ENCODE data around the gene KCNJ11.
"Not testable (repeated sequence)": the region's sequence is repeated elsewhere in the genome, so short reads cannot be mapped to it uniquely, and the experiment has no call there.

The KCNJ11 gene

GRCh38 chr11:17428261-17428660 lies 39.8 kb upstream of the KCNJ11 start:
- TF ChIP-seq, protein P1, sequence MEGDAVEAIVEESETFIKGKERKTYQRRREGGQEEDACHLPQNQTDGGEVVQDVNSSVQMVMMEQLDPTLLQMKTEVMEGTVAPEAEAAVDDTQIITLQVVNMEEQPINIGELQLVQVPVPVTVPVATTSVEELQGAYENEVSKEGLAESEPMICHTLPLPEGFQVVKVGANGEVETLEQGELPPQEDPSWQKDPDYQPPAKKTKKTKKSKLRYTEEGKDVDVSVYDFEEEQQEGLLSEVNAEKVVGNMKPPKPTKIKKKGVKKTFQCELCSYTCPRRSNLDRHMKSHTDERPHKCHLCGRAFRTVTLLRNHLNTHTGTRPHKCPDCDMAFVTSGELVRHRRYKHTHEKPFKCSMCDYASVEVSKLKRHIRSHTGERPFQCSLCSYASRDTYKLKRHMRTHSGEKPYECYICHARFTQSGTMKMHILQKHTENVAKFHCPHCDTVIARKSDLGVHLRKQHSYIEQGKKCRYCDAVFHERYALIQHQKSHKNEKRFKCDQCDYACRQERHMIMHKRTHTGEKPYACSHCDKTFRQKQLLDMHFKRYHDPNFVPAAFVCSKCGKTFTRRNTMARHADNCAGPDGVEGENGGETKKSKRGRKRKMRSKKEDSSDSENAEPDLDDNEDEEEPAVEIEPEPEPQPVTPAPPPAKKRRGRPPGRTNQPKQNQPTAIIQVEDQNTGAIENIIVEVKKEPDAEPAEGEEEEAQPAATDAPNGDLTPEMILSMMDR (conservative IDR thresholded peaks at IDR 0.05; ENCODE audit: low read length), result no peak
- H3K4me3 ChIP-seq (ENCODE audit: low read length), result no peak overlapping the region
- DNase-seq (ENCODE audit: low read depth), result no peak

DNA sequence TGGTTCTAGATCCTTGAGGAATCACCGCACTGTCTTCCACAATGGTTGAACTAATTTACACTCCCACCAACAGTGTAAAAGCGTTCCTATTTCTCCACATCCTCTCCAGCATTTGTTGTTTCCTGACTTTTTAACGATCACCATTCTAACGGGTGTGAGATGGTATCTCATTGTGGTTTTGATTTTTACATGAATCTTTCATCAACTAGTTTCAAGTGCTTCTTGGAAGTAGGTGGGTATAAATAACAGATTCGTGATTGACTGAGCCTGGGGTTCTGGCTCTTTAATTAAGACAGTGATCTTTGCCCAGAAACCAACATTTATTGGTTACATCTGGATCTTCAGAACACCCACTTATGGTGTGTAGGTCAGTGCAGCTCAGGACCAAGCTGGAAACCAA lies 37.8 kb upstream of the KCNJ11 start:
- H3K4me3 ChIP-seq (ENCODE audit: low read length), result not testable (repeated sequence)
- peak; percentile 34 for DNase-seq (ENCODE audit: low read depth)

DNA sequence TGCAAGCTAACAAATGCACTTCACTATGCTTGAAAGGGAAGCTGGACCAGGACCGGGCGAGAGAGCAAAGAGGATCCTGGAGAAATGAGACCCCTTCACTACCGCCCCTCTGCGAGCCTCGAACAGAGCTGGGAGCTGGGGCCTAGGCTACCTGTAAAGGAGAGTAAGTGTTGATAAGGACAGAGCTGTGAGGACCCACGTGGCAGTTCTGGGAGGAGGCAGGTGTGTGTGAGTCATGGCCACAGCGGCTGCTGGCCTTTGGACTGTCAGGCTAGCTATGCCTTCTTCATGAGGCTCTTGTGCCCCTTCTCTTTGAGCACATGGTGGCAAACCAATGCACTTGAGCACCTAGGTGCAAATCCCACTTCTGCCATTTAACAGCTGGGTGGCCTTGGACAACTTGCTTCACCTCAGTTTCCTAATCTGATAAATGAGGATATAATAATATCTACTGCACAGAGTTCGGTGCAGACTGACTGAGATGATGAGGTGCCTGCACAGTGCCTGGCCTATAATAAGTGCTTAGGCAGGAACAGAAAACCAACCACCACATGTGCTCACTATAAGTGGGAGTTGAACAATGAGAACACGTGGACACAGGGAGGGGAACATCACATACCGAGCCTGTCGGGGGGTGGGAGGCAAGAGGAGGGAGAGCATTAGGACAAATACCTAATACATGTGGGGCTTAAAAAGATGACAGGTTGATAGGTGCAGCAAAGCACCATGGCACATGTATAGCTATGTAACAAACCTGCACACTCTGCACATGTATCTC lies 35.3 kb upstream of the KCNJ11 start:
- TF ChIP-seq, protein P1 (conservative IDR thresholded peaks at IDR 0.05; ENCODE audit: low read length), result no peak
- DNase-seq (ENCODE audit: low read depth), result no peak
- H3K4me3 ChIP-seq (ENCODE audit: low read length), result no peak overlapping the region

GRCh38 chr11:17421781-17422180 lies 33.3 kb upstream of the KCNJ11 start:
- TF ChIP-seq, protein P1 (conservative IDR thresholded peaks at IDR 0.05; ENCODE audit: low read length), result no peak
- no peak for DNase-seq (ENCODE audit: low read depth)
- no peak overlapping the region for H3K4me3 ChIP-seq (ENCODE audit: low read length)

- no peak overlapping the region for H3K4me3 ChIP-seq (ENCODE audit: low read length)
- no peak for DNase-seq (ENCODE audit: low read depth)
- TF ChIP-seq, protein P1 (conservative IDR thresholded peaks at IDR 0.05; ENCODE audit: low read length), result no peak
Observed at GRCh38 chr11:17418444-17419081, 30.1 kb upstream of the KCNJ11 start.

DNA sequence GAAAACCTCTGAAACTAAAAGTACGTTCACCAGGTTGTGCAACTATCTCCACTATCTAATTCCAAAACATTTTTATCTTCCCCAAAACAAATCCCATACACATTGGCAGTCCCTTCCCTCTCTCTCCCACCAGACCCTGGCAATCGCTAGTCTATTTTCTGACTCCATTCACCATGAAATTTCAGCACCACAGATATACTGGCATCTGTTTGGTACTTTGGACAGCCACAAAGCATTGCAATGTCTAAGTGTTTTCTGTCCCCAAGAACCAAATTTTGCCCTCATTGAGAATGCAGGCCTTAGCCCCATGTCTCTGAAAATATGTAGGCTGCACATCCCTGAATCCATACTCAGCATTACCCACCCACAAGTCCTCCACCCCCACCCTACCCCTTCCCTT lies 28.0 kb upstream of the KCNJ11 start:
- no peak for DNase-seq (ENCODE audit: low read depth)
- no peak overlapping the region for H3K4me3 ChIP-seq (ENCODE audit: low read length)
- TF ChIP-seq, protein P1 (conservative IDR thresholded peaks at IDR 0.05; ENCODE audit: low read length), result no peak

DNA sequence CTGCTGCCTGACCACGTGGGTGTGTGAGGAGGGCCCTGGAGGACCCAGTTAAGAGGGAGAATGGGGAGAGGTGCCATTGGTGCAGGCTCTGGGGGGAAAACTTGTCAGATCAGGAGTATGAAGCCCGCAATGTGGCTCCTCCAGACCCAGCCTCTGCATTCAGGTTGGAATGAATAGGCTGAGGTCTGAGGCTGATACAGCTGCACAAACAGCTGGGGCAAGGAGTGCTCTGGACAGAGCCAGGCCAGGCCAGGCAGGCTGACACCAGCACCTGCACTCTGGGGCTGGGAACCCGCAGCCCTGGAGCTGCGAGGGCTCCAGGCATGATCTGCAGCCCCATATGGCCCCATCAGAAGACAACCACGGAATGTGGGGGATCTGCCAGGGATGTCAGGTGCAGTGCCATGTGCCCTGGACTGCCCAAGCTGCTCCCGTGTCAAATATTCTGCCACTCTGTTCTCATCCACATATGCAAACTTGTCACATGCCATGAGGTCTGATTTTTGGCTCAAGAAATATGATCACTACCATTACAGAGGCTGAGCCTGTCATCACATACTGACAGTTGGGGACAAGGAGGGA lies 27.2 kb upstream of the KCNJ11 start:
- no peak overlapping the region for H3K4me3 ChIP-seq (ENCODE audit: low read length)
- TF ChIP-seq, protein P1 (conservative IDR thresholded peaks at IDR 0.05; ENCODE audit: low read length), result no peak
- DNase-seq (ENCODE audit: low read depth), result no peak

Measured in AG10803 (cell line).